H9 (cell line): ENCODE data around the gene CGB5. TPM values are rescaled to one million over a fixed set of nuclear protein-coding genes. Genes with fewer than 3 reads are reported as not detected.

Experiments
- DNase-seq: peaks from one replicate; pipeline ENCODE4 v3.0.0-alpha.2; 2017
- H2AFZ ChIP-seq: one replicate; pipeline ENCODE4 v1.6.1; 2013; ENCODE audit warnings: mild to moderate bottlenecking, low read length, control low read depth, moderate library complexity
- H2AK5ac ChIP-seq: 2 replicates; pipeline ENCODE4 v1.6.1; 2013; ENCODE audit warnings: low read length, control low read depth, mixed read lengths; ENCODE audit not compliant: insufficient read length
- H2BK120ac ChIP-seq: one replicate; pipeline ENCODE4 v1.6.1; 2013; ENCODE audit warnings: low read depth, mild to moderate bottlenecking, low read length, control low read depth, inconsistent platforms; ENCODE audit not compliant: poor library complexity, severe bottlenecking
- H2BK12ac ChIP-seq: 2 replicates; pipeline ENCODE4 v1.6.1; 2013; ENCODE audit warnings: low read length, control low read depth, mixed read lengths, low read depth; ENCODE audit not compliant: insufficient read length
- H2BK15ac ChIP-seq: 2 replicates; pipeline ENCODE4 v1.6.1; 2013; ENCODE audit warnings: low read depth, low read length, control low read depth
- H2BK20ac ChIP-seq: one replicate; pipeline ENCODE4 v1.6.1; 2013; ENCODE audit warnings: low read depth, mild to moderate bottlenecking, low read length, control low read depth, inconsistent platforms; ENCODE audit not compliant: poor library complexity, severe bottlenecking
- H2BK5ac ChIP-seq: 2 replicates; pipeline ENCODE4 v1.6.1; 2013; ENCODE audit warnings: low read length, control low read depth, mixed read lengths; ENCODE audit not compliant: insufficient read length
- H3K14ac ChIP-seq: 2 replicates; pipeline ENCODE4 v1.6.1; 2013; ENCODE audit warnings: low read length, control low read depth; ENCODE audit not compliant: insufficient read depth
- H3K18ac ChIP-seq: 2 replicates; pipeline ENCODE4 v1.6.1; 2013; ENCODE audit warnings: low read depth, mild to moderate bottlenecking, mixed read lengths, low read length, control low read depth; ENCODE audit not compliant: insufficient read length
- H3K23ac ChIP-seq: 2 replicates; pipeline ENCODE4 v1.6.1; 2013; ENCODE audit warnings: low read length, control low read depth, mixed read lengths, low read depth; ENCODE audit not compliant: insufficient read length
- H3K23me2 ChIP-seq: 2 replicates; pipeline ENCODE4 v1.6.1; 2013; ENCODE audit warnings: low read depth, mild to moderate bottlenecking, mixed read lengths, low read length, control low read depth; ENCODE audit not compliant: insufficient read length, poor library complexity, severe bottlenecking
- H3K27ac ChIP-seq: 2 replicates; pipeline ENCODE4 v1.5.1; 2013; ENCODE audit warnings: low read length, control low read depth, mixed read lengths, low read depth; ENCODE audit not compliant: insufficient read length
- H3K27me3 ChIP-seq: 2 replicates; pipeline ENCODE4 v1.6.1; 2013; ENCODE audit warnings: low read length, control low read depth, inconsistent platforms; ENCODE audit not compliant: insufficient read depth
- H3K4ac ChIP-seq: 2 replicates; pipeline ENCODE4 v1.6.1; 2013; ENCODE audit warnings: low read depth, mild to moderate bottlenecking, control low read depth, inconsistent platforms, low read length, moderate library complexity
- H3K4me1 ChIP-seq: 2 replicates; pipeline ENCODE4 v1.6.1; 2013; ENCODE audit warnings: low read length, control low read depth, inconsistent platforms; ENCODE audit not compliant: insufficient read depth
- H3K4me2 ChIP-seq: 2 replicates; pipeline ENCODE4 v1.6.1; 2013; ENCODE audit warnings: low read length, control low read depth, mixed read lengths; ENCODE audit not compliant: insufficient read length, insufficient read depth
- H3K56ac ChIP-seq: 2 replicates; pipeline ENCODE4 v1.6.1; 2013; ENCODE audit warnings: low read depth, mild to moderate bottlenecking, mixed read lengths, low read length, control low read depth; ENCODE audit not compliant: insufficient read length
- H3K79me1 ChIP-seq: 2 replicates; pipeline ENCODE4 v1.6.1; 2013; ENCODE audit warnings: low read depth, mild to moderate bottlenecking, moderate library complexity, low read length, control low read depth, inconsistent platforms; ENCODE audit not compliant: insufficient read depth, poor library complexity, severe bottlenecking
- H3K79me2 ChIP-seq: 2 replicates; pipeline ENCODE4 v1.6.1; 2013; ENCODE audit warnings: low read length, control low read depth, inconsistent platforms; ENCODE audit not compliant: insufficient read depth
- H3K9ac ChIP-seq: 2 replicates; pipeline ENCODE4 v1.6.1; 2013; ENCODE audit warnings: low read length, control low read depth, mixed read lengths; ENCODE audit not compliant: insufficient read length; ENCODE audit errors: extremely low read depth
- H3K9me3 ChIP-seq: one replicate; pipeline ENCODE4 v1.6.1; 2013; ENCODE audit warnings: low read depth, low read length, inconsistent platforms; ENCODE audit not compliant: control insufficient read depth
- H3T11ph ChIP-seq: one replicate; pipeline ENCODE4 v1.6.1; 2013; ENCODE audit warnings: mild to moderate bottlenecking, low read length, control low read depth, inconsistent platforms
- H4K20me1 ChIP-seq: one replicate; pipeline ENCODE4 v1.6.1; 2013; ENCODE audit not compliant: control insufficient read depth, insufficient read length, insufficient read depth
- H4K5ac ChIP-seq: 2 replicates; pipeline ENCODE4 v1.6.1; 2013; ENCODE audit warnings: low read depth, mild to moderate bottlenecking, mixed read lengths, low read length, control low read depth; ENCODE audit not compliant: insufficient read length
- H4K8ac ChIP-seq: replicated peaks from 2 replicates; pipeline ENCODE4 v1.6.1; 2013; ENCODE audit warnings: low read length, control low read depth, mixed read lengths, low read depth; ENCODE audit not compliant: insufficient read length
- H4K91ac ChIP-seq: 2 replicates; pipeline ENCODE4 v1.6.1; 2013; ENCODE audit warnings: low read depth, mild to moderate bottlenecking, moderate library complexity, mixed read lengths, low read length, control low read depth; ENCODE audit not compliant: insufficient read length
- H3K27ac Mint-ChIP-seq, 3 experiments: 2 replicates in 2 of 3; 3 replicates in 1 of 3; pipeline ENCODE4 v1.8.0; 2020 to 2021; ENCODE audit warnings: mixed read lengths in 3 of 3, mild to moderate bottlenecking in 1 of 3, moderate library complexity in 1 of 3
- H3K27me3 Mint-ChIP-seq: 2 replicates; pipeline ENCODE4 v1.8.0; 2021; ENCODE audit warnings: low read depth, mild to moderate bottlenecking, moderate library complexity, mixed read lengths
- H3K36me3 Mint-ChIP-seq, 3 experiments: 2 replicates in 2 of 3; 3 replicates in 1 of 3; pipeline ENCODE4 v1.8.0; 2020 to 2021; ENCODE audit warnings: low read depth in 3 of 3, mixed read lengths in 3 of 3; ENCODE audit not compliant: insufficient read depth in 1 of 3
- H3K4me1 Mint-ChIP-seq, 2 experiments: 2 replicates each; pipeline ENCODE4 v1.8.0; 2020; ENCODE audit warnings: mixed read lengths in 2 of 2
- H3K4me3 Mint-ChIP-seq, 2 experiments: 2 replicates in 1 of 2; 3 replicates in 1 of 2; pipeline ENCODE4 v1.8.0; 2020 to 2021; ENCODE audit warnings: mild to moderate bottlenecking in 2 of 2, mixed read lengths in 2 of 2, moderate library complexity in 1 of 2
- H3K9me3 Mint-ChIP-seq, 2 experiments: 2 replicates in 1 of 2; 3 replicates in 1 of 2; pipeline ENCODE4 v1.8.0; 2020; ENCODE audit warnings: mild to moderate bottlenecking in 2 of 2, mixed read lengths in 2 of 2, moderate library complexity in 1 of 2
- CTCF ChIP-seq: fragments of 200-600 bp; sonication (generic); conservative IDR thresholded peaks from 3 replicates; pipeline ENCODE4 v1.8.0; 2021; ENCODE audit warnings: antibody characterized with exemption, mild to moderate bottlenecking
- WGBS: extraction: QIAGEN DNeasy Blood & Tissue Kit; methylation state at CpG from one replicate; pipeline ENCODE4 v1.1.7; 2013; ENCODE audit warnings: missing lambda C conversion rate, low lambda C conversion rate, mixed read lengths; ENCODE audit not compliant: insufficient read length; ENCODE audit errors: extremely low coverage; 5-methylcytosine and 5-hydroxymethylcytosine counted together
- total RNA-seq: library from RNA; stranded (reverse); gene quantifications from 2 replicates; pipeline ENCODE4 v1.2.1, GENCODE V29; 2021

Gene CGB5
- total RNA-seq, 1 experiment from 2014 or later: not detected

- Histone ChIP-seq H3K9ac (no peak within 1 kb of the TSS), H2BK12ac (no peak within 1 kb of the TSS), H2BK20ac (no peak within 1 kb of the TSS), H2BK15ac (no peak within 1 kb of the TSS), H3K23me2 (peaks cover 10% of the 10 kb centered on the region), H3K18ac (no peak within 1 kb of the TSS), H4K8ac (no peak within 1 kb of the TSS), H3K27ac (no peak within 1 kb of the TSS), H2AFZ (no peak within 1 kb of the TSS), H2BK5ac (no peak within 1 kb of the TSS), H3K23ac (no peak within 1 kb of the TSS), H4K5ac (no peak within 1 kb of the TSS), H2AK5ac (no peak within 1 kb of the TSS), H2BK120ac (no peak within 1 kb of the TSS), H3K56ac (no peak within 1 kb of the TSS), H3K4ac (no peak within 1 kb of the TSS), H3K14ac (no peak within 1 kb of the TSS; the same call in 1 of the 2 replicates), H3K27me3 (peaks cover 15% of the 10 kb centered on the region; the same call in 1 of the 2 replicates), H3K4me1 (no peaks in the 10 kb centered on the region), H4K91ac (no peak within 1 kb of the TSS), H4K20me1 (no peaks in the 10 kb centered on the region), H3K9me3 (no peaks in the 10 kb centered on the region), H3K4me2 (peak within 1 kb of the TSS; percentile 52), H3K79me1 (no peaks in the 10 kb centered on the region), H3K79me2 (no peaks in the 10 kb centered on the region), H3T11ph (no peak within 1 kb of the TSS)
- H3K27me3 Mint-ChIP-seq: peaks cover 80% of the 10 kb centered on the region
- no peak for TF ChIP-seq CTCF
- no peak within 1 kb of the TSS for H3K27ac Mint-ChIP-seq
- no peaks in the 10 kb centered on the region; a peak in 1 of 7 replicates for H3K36me3 Mint-ChIP-seq
- H3K9me3 Mint-ChIP-seq: peaks cover 0 to 2% of the 10 kb centered on the region in 2 experiments; a peak in 1 of 5 replicates
- no CpG with 5 or more reads among the region's 38 CpGs for WGBS
- peaks cover 18 to 28% of the 10 kb centered on the region in 2 experiments for H3K4me1 Mint-ChIP-seq
- peak; percentile 83 for DNase-seq
- peak within 1 kb of the TSS; percentile 53 to 77 for H3K4me3 Mint-ChIP-seq
Observed at GRCh38 chr19:49057636-49058234, 14.1 kb downstream of the CGB5 start, which contains the start of gene CGB7. TSS of gene CGB7 (minus strand) at chr19:49057749. CDS start at chr19:49055375, 2,374 bp downstream.
